ENCODE measurements around the gene ATP1A2.
"Not testable (repeated sequence)": the region's sequence is repeated elsewhere in the genome, so short reads cannot be mapped to it uniquely, and the experiment has no call there.

Gene ATP1A2

DNA sequence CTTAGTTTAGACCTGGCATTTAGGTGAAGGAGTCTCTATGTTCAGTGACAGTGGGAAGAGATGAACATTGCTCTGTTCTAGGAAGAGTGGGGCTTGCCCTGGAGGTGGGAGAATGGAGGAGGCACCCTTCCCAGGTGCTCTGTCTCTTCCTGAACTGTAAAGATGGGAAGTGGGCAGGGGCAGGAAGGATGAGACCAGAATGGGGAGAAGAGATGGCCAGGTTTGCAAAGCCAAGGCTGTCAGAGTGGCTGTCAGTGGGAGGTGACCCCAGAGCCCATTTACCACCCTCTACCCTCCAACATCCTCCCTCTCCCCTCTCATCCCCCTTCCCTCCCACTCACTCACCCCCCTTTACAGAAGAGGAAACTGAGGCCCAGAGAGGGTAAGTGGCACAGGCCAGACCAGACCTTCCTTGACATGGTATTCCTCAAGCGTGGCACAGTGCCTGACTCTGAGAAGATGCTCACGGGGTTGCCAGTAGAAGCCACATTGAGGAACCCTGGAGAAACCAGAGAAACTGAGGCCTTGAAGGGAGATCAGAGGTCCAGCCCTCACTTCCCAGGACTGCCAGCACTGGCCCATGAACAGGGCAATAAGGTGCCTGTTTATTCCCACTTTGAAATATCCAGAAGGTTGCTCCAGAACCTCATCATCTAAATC, 15.7 kb upstream of the ATP1A2 start:
- no peak for DNase-seq

DNA sequence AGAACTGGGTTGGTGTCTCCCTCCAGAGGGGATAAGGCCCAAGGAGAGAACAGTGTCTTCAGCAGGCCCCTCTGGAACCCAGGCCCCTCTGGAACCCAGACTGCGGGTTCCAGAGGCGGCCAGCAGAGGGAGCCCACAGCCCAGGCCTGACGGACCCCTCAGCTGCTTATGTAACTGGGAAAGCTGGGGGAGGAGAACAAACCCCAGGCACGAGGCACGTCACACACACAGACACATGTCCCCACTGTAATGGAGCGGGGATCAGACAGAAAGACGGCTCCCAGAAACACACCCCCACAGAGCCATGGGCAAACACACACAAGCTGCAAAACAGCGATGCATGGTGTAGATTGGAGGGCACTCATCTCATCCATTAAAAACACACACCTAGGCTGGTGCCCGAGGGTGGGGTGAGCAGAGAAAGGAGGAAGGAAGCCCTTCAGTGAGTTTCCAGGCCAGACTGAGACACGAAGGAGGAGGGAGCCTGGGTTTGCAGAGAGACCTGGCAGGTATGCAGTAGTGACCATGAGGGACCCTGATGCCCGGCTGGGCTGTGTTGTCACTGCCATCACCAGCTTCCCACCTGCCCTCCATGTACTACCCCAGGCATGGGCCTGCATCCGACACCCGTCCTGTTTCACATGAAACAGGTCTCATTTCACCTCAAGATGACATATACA, 14.4 kb upstream of the ATP1A2 start:
- DNase-seq: peak; percentile 41 to 95 (median 86)

- peak in 6 of 58 donors; percentile 22 to 63 (median 44) for DNase-seq
Measured at GRCh38 chr1:160101717-160102522, 13.6 kb upstream of the ATP1A2 start.

GRCh38 chr1:160103658-160104408, 11.7 kb upstream of the ATP1A2 start:
- peak in 18 of 58 donors; percentile 22 to 66 (median 46) for DNase-seq

DNA sequence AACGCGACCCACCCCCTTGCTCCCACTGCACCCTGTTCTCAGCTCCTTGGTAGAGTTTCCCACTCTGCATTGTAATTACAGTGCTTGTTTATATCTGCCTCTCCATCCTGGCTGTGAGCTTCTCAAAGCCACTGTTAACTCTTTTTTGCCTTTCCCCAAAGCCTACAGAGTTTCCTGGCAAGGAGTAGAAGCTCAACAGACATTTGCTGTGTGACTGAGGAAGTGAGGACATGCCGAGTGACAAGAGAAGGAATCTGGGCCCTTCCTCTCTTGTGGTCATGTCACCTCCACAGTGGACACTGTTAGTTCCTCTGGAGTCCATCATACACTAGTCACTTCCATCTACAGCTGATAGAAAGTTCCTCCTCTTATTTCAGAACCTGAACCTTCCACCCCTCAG, 11.1 kb upstream of the ATP1A2 start:
- DNase-seq: peak in 2 of 58 donors; percentile 27 to 47

- DNase-seq: no peak
Measured at GRCh38 chr1:160105155-160105554, 10.4 kb upstream of the ATP1A2 start.

DNA sequence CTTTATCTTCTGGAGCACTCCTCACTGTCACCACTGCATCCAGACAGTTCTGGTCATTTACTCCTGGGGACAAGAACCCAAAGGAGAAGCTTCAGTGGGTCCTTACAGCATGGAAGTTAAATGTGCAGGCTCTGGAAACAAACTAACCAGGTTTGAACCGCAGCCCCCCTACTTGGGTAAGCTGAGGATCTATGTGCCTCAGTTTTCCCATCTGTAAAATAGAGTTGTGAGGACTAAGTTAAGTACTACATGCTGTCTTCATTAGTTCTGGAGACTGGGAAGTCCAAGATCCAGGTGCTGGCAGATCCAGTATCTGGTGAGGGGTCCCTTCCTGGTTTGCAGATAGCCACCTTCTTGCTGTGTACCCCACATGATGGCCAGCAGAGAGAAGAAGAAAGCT, 8.0 kb upstream of the ATP1A2 start:
- no peak for DNase-seq

DNA sequence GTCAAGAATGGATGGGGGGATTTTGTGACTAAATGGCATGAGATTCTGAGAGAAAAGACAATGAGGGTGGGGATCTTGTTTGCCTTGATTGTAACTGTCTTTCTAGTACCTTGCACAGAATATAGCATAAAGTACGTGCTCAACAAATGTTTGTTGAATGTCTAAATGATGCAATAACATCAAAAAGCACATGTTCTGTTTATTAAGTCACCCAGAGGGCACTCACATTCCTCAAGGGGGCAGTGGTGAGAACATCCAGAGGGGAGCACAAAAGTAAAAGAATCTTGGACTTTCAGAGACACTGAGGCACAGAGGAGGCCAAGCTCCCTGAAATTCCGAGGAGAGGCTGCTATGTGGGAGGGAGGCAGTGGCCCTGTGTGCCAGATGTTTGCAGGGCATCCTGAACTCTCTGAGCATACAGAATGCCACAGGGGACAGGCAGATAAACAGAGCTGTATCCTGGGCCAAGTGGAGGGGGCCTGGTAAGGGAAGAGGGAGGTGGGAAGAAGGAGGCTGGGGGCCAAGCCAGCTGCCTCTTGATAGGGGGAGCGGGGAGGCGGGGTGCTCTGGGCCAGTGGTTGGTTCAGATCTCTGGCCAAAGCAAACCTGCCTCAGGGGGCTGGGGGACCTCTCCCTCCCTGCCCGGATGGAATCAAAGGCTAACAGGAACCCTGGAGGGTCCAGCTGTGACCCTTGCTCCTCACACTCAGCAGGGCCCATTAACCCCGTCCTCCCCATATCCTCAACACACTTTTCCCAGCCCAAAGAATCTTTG, 6.5 kb upstream of the ATP1A2 start:
- DNase-seq: peak in 5 of 58 donors; percentile 6 to 34 (median 18)

DNA sequence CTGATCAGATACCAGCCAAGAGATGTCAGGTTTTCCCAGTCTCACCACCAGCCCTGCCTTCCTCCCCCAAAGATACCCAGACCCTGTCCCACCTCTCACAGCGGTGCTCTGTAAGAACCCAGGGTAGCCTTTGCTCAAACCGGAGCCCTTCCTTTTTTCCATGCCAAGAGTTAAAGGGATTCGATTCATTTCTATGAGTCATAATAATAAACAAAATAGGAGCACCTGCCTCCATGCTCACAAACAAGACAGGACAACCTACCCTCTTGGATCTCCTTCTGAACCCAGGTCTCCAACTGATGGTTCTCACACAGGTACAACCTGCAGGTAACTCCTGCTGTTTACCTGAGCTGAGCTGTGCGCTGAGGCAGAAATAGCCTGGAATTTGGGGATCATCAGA, 5.9 kb upstream of the ATP1A2 start:
- DNase-seq: no peak

GRCh38 chr1:160111462-160111861, 4.1 kb upstream of the ATP1A2 start:
- not testable (repeated sequence) for DNase-seq

DNA sequence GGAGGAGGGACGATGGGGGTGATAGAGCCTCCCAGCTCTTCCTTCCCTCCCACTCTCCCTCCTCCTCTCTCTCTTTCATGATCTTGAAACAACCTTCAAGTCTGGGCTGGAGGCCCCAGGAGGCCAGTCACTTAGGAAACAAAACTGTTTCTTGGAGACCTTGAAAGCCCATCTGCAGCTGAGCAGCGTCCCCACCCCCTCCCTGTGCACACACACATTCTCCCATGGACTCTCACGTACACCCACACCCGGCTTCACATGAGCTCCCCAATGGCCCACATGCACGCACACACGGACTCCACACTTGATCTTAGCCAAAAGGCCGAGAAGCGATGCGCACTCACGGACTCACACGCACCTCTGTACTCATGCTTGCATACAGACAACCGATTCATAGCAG, 3.2 kb upstream of the ATP1A2 start:
- DNase-seq: peak in 7 of 58 donors; percentile 9 to 40 (median 29)

DNA sequence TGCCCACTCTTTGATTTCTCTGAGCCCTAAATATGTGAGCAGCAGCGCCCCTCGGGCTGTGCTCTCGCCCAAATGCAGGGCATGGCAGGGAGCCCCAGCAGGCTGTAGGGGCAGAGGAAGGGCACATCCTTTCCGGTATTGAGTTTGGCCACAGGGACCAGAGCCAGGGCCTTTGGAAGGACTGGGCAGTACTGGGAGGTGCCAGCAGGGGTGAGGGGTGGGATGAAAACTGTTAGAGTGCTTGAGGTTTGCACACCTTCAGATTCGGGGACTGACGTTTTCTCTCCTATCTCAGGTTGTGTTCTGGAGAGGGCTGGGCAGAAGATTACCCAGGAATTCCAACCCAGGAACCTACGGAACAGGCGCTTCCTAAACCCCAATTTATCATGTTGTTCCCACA, 2.2 kb upstream of the ATP1A2 start:
- DNase-seq: peak in 7 of 58 donors; percentile 13 to 42 (median 32)

GRCh38 chr1:160114085-160114484, 1.5 kb upstream of the ATP1A2 start:
- DNase-seq: peak in 34 of 58 donors; percentile 11 to 82 (median 46)

DNA sequence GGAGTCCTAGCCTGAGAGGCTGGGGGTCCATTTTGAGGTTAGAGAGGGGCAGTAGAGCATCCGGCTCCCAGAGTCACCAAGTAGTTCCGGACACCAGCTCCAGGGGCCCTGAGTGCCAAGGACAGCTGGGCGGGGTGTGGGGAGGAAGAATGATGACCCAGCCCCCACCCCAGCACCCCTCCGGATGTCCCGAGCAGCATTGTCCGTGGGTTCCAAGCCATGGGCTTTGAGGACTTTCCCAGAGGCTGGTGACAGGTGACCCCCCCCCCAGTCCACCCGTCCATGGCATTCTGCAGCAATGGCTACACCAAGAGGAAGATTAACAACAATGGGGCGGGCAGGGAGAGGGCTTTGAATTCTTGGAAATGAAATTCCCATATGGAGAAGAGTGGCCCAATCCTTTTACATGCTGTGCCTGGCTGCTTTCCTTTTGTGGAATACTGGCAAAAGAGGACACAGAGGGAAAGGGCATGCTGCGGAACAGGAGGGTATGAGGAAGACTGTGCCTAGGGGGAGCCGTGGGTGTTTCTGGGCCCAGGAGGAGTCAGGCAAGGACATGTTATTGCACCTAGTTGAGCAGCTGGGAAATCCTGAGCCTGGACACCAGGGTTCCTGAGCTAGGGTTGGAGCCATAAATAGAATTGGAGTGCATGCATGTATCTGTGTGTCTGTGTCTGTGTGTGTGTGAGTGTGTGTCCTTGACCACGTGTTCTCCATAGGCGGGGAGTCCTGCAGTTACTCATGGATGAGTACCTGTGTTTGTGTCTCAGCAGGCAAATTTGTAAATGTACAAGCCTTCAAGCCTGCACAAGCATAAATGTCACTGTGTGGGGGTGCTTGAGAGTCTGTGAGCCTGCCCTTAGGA, 956 bp downstream of the ATP1A2 start:
- DNase-seq: peak in 9 of 58 donors; percentile 19 to 44 (median 28)

- no peak for DNase-seq
Measured at GRCh38 chr1:160117300-160117699, 1.7 kb downstream of the ATP1A2 start.

DNA sequence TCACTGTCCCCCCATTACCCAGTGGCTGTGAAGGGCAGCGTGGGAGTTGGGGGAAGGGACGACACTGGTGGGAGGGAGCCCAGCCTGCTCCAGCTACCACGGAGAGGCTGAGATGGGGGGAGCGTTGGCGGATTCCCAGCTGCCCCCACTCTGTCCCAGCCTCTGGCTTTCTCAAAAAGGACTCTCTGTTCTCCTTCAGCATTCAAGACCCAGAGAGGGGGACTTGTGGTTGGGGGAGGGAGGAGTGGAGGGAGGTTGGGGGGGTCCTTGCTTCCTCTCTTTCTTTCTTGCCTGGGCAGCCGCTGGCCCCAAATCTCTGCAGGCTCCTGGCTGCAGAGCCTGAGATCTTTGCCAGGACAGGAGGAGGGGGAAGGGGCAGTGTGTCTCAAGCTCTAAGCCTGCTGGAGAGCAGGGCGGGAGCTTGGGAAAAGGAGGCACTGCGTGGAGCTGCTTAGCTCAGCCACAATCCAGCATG, 2.2 kb downstream of the ATP1A2 start:
- peak in 57 of 58 donors; percentile 25 to 97 (median 82) for DNase-seq

DNA sequence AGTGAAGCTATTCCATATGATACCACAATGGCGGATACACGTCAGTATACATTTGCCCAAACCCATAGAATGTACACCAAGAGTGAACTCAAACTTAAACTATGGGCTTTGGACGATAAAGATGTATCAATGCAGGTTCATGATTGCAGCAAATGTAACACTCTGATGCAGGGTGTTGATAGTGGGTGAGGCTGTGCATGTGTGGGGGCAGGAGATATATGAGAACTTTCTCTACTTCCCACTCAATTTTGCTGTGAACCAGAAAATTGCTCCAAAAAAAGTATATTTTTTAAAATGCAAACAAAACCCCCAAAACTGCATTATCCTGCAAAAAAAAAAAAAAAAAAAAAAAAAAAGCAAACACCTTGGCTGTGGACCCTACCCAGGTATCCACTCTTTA, 3.4 kb downstream of the ATP1A2 start:
- peak in 1 of 58 donors; percentile 23 for DNase-seq

DNA sequence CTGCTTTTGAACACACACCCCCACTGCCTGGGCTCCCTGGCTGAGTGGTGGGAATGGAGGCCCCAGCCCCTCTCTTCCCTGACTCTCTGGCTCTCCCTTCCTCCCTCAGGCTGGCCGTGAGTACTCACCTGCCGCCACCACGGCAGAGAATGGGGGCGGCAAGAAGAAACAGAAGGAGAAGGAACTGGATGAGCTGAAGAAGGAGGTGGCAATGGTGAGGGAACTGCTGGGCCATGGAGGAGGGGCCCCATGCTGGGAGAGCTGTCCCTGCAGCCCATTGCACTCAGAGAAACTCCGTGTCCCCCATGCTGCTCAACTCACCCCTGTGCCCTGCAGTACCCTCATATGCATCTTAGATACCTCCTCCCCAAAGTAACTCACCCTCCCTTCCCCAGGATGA, 5.2 kb downstream of the ATP1A2 start:
- DNase-seq: no peak

- no peak for DNase-seq
Measured at GRCh38 chr1:160121388-160121787, 5.8 kb downstream of the ATP1A2 start.
